GM21717 (cell line): ENCODE measurements around the gene NUDT4.
"Not testable (repeated sequence)": the region's sequence is repeated elsewhere in the genome, so short reads cannot be mapped to it uniquely, and the experiment has no call there.

Experiments
- ATAC-seq: cut with Tn5 transposase; IDR thresholded peaks from one replicate; pipeline ENCODE4 v1.9.1; 2021; ENCODE audit warnings: mild to moderate bottlenecking, moderate library complexity; ENCODE audit not compliant: unreplicated experiment

NUDT4 gene

DNA sequence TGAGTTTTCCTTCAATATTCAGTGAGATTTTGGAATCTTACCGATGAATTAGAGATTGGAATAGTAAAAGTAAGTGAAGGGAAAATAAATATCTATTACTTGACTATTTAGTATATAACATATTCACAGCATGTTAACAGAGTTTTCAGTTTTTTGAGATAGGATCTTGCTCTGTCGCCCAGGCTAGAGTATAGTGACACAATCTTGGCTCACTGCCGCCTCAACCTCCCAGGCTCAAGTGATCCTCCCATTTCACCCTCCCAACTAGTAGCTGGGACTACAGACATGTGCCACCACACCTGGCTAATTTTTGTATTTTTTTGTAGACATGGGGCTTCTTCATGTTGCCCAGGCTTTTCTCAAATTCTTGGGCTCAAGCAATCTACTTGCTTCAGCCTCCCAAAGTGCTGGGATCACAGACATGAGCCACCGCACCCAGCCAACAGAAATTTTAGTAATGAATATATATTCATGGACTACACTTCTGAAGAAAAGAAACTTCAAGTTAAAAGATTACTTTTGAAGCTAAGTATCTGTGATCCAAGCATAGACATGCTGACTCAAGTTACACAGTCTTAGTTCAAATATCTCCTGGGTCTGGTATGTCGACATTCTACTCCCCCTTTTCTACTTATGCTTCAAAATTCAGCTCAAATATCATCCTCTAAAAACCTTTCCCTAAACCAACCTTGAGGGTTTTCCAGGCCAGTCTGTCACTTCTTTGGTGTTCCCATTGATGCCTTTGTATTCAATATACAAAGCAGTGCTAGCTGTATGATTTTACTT is 50.2 kb downstream of the NUDT4 start:
- no peak for ATAC-seq

DNA sequence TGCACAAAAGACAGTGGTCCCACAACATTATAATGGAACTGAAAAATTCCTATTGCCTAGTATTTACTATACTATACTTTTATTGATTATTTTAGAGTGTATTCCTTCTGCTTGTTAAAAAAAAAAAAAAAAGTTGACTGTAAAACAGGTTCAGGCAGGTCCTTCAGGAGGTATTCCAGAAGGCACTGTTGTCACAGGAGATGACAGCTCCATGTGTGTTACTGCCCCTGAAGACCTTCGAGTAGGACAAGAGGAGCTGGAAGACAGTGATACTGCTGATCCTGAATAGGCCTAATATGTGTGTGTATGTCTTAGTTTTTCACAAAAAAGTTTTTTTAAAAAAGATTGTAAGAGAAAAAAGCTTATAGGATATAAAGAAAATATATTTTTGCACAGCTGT is 51.7 kb downstream of the NUDT4 start:
- ATAC-seq: no peak

DNA sequence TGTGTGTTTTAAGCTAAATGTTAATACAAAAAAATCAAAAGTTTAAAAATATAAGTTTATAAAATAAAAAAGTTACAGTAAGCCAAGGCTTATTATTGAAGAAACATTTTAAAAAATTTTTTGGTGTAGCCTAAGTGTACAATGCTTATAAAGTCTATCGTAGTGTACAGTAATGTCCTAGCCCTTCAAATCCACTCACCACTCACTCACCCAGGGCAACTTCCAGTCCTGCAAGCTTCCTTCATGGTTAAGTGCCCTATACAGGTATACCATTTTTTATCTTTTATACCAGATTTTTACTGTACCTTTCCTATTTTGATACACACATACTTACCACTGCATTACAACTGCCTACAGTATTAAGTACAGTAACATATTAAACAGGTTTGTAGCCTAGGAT is 52.1 kb downstream of the NUDT4 start:
- ATAC-seq: no peak

DNA sequence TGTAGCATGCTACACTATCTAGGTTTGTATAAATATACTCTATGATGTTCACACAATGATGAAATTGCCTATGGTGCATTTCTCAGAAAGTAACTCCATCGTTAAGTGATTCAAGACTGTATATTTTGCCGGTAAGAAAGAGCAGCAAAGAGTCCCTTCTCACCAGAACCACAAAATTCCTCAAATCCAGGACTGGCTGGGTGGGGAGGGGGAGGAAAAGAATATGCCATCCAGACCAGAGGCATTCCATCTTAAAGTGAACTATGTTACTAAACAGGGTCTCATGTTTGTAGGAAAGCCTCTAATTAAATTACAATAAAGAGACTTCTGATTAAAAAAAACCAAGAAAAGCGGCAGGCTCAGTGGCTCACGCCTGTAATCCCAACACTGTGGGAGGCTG is 52.6 kb downstream of the NUDT4 start:
- no peak for ATAC-seq

DNA sequence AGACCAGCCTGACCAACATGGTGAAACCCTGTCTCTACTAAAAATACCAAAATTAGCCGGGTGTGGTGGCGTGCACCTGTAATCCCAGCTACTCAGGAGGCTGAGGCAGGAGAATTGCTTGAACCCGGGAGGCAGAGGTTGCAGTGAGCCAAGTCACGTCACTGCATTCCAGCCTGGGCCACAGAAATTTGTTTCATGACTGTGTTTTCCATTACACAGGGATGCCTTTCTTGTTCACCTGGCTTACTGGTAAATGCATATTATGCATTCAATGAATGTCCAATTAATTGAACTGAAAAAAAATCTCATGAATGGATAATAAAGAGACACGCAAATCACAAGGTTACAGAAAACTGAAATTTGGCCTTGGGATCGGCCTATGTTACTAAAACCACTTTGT is 54.3 kb downstream of the NUDT4 start:
- ATAC-seq: not testable (repeated sequence)

DNA sequence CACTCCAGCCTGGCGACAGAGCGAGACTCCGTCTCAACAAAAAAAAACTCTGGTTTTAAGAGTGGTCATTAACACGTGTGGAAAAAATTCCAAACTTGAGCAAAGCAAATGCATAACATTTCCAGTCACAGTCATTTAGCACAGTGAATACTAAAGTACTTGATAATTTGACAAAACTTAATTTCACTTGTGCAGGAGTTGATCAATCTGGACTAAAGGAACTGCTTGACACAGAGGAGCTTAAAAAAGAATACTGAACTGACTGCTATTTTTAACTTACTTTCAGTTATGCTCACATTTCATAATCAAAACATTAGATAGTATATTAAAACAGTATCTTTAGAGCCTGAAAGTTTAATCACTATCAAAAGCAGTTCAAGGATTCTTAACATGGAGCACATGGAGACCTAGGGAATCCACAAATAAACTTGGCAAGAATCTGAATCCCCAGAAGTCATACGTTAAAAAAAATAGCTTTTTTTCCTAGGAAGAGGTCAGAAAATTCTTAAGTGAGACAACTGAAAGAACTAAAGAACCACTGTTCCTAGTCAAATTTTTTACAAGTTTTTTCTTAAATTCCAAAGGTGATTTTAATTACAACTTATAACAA is 56.6 kb downstream of the NUDT4 start:
- ATAC-seq: no peak

DNA sequence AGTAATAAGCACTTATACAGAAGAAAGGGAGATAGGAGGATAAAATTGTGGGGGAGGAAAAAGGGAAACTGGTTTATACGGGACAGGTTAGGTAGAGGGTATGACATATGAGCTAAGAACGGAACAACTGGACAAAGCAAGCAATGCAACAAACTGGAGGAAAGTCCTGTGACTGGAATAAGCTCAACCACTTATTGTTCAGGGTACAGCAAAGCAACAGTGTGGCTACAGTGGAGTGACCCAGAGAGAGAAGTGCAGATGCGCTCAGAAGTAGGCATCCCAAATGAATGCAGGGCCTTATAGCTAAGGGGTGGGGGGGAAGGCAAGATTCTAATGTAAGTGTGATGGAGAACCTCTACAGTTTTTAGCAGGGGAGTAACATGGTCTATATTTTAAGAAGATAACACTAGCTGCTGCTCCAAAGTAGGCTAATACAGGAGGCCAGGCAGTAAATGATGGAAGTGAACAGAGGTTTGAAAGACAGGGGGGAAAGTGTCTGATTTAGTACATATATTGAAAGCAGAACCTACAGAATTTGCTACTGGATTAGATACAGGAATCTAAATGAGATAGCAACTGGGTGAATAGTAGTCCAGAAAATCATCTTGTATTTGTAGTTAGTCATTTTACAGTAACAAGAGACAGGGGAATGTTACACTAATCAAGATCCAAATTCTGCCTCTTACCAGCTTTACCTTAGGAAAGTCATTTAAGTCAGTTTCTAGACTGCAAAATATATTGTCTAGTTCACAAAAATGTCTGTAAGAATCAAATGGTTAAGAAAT is 60.7 kb downstream of the NUDT4 start:
- ATAC-seq: no peak

DNA sequence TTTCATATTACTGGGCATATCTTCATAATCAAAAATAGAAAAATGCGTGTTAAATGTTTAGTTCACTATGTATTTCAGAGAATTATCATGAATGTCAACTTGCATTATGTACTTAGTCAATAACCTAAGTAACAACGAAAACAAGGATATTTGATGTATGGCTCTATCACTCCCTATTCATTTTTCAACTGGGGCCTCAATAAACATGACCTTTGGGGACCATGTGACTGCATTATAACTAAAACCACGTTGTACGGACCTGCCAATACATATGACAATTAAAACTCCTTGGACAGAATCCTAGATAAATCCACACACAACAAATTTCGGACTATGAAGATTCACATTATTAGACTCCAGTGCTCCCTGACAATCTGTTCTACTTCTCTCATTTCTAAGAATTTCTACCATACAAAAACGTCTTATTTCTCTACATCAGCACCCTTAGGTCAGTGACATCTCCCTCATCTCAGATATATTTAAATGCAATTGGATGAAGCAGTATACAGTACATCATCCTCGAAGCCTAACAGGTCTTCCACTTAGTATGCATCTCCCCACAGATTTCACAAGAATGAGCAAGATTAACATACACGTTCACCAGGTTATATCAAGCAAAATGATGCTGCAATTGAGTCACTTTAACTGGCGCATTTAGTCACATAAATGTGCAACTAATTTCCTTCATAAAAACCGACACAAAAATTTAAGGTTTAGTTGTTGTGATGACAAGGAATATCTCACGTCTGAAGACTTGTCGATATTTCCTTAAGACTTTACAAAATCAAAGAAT is 62.5 kb downstream of the NUDT4 start:
- ATAC-seq: no peak

DNA sequence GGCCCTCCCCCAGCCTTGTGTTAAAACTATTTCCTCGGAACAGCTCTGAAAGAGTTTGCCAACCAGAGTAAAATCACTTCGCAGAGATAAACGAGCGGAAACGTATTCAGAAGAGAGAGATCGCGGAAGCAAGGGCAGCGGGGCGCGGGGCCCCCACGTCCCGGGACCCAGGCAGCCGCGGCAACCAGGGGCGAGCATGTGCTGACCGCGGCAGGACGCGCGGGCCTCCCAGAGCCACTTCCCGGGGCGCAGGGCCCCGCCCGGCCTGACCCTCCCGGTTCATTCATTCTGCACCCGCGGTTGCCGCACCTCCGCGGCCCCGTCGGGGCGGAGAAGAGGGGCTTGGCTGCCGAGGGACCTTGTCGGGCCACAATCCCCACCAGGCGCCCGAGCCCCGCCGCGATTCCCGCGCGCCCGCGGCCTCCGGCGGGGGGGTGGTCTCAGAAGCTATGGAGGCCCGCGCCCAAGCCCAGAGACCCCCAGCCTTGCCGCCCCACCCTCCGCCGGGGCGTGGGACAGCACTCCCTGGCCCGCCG is 63.4 kb downstream of the NUDT4 start:
- ATAC-seq: no peak

DNA sequence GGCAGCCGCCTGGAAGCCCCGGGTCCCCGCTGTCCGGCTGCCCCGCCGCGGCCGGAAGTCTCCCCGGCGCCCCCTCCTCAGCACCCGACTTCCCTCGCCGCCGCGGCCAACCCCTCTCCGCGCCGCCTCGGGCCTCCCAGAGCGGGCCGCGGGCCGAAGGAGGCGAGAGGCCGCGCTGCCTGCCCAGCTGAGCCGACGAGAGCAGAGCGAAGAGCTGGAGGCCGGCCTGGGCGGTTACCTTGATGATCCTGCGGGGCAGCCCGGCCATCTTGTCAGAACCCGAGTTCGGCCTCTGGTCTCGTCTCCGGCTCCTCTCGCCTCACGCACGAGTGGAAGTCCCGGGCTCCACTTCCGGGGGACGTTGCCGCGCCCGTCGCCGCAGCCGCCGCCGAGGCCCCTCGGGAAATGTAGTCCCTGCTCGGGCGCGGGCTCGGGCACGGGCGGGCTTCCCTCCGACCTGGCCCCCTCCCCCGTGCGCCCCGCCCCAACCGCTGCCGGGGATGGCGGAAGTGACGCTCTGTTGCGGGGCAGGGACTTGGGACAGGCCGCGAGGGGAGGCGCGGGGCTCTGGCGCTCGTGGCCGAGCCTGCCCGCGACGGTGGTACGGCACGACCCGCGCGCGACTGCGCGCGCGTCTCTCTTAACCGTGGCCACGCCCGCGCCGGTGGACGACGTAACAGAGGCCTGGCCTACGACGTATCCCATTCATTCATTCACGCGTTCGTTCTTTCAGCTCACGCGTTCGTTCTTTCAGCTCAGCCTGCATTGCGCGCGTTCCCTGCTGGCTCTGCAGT is 64.1 kb downstream of the NUDT4 start, which contains the start of gene UBE2N:
Gene UBE2N, minus strand, starts transcription at position 331 of the 794 bp plus-strand sequence. Its CDS starts 63 bp downstream, at position 268.
- peak; percentile 80 for ATAC-seq

DNA sequence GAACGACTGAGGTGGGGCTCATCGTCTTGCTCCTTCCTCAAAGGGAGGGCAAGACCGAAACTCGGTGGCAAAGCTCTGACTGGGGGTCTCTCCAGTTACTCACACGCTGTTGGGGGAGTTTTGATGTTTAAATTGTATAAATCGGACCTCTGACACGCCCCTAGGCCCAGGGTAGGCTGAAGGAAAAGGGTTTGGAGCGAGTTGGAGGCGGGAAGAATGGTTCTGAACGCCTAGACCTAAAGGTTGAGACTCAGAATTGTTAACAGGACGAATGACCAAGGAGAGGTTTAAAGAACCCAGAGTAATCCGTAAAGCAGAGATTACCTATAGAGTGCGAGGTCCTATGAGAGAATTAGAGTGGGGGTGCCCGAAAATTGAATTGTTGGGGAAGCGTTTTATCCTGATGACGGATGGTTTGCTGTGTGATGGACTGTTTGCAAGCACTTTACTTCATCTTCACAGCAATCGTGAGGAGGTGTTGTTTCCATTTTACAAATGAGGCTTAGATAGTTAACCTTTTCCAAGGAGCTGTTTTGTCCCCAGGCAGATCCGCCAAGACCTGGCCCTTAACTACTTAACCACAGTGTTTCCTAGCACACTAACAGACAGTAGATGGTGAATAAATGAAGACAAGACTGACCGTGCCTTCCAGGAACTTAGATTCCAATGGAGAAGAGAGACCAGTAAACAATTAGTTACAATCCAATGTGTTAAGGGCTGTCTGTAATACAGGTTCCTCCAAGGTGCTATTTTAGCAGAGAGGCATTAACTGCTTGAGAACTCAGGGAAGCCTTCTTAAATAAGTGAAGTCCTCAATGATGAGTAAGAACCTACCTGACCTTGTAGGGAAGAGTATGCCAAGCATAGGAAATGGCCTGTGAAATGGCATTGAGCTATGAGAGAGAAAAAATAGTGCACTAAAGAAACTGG is 65.0 kb downstream of the NUDT4 start:
- no peak for ATAC-seq

DNA sequence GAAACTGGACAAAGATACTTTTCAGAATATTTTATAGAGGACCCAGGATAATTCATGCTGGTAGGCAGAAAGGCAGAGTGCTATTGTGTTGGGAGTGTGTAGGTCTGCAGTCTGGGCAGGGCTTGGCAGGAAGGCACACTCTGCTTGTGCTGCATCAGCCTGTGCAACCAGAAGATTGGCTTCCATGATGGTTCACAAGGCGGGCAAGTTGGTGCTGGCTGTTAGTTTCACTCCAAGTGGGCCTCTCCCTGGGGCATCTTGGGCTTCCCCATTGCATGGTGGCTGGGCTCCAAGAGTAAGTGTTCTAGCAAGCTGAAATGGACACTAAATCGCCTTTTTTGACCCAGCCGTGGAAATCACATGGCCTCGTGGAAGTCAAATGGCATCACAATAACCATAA is 65.9 kb downstream of the NUDT4 start:
- no peak for ATAC-seq

DNA sequence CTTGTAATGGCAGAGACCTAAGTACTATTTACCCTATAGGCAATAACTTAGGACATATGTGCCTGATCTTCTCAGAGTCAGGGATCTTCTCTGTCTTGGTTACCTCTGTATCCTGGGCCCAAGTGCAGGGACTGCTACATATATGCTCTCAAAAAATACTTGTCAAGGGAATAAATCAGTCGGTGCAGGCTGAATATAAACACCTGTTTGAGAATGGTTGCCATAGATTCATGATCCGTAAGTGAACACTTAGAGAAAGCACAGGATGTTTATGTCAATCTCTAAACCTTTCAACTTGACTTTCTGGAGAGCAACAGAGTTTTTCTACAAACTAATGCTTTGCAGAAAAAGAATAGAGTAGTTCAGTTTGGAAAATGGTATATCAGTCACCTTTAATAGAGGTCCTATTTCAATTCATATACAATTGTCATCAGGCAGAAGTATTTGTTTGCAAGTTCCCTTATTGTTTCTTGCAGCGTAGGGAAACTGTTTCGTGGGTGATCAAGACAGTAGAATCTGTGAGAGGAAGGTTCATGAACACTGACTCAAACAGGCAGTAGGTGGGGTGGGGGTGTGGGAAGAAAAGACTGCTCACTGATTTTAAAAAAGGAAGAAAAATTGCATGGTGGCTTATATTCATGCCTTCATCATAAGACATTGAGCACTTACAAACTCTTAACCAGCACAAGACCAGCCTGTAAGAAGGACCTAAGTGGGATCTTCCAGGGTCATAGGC is 70.0 kb downstream of the NUDT4 start:
- ATAC-seq: no peak

DNA sequence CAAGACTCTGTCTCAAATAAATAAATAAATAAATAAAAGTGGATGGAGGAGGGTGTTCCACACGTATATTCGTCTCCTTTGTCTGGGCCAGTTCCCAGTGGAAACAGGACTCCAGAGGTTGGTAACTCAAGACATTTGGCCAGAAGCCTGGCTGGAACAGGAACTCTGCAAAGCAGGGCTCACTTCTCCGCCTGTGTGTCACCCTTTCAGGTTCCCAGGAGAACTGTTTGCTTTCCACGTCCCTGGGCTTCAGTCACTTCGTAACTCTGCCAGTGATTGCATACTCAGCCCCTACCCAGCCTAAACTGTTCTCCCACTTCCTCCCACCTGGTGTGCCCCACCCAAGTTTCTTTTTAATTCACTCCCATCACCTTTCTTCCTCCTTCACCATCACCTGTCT is 71.1 kb downstream of the NUDT4 start:
- no peak for ATAC-seq

DNA sequence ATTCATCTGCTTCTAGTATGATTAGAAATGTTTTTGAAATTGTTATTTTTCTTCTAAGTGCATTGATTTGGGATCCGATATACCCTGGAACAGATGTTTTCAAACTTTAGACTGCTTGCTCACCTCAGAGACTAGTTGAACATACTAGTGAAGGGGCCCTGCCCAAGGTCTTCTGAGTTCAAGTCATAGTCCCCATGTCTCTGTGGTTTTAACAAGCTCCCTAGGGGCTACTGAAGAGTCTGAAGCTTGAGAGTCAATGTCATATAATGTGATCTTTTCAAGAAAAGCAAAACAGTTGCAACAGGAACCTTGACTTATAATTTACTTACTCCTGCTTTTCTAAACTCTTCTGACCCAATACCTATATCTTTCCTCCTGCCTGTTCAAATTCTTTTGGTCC is 71.6 kb downstream of the NUDT4 start:
- no peak for ATAC-seq

DNA sequence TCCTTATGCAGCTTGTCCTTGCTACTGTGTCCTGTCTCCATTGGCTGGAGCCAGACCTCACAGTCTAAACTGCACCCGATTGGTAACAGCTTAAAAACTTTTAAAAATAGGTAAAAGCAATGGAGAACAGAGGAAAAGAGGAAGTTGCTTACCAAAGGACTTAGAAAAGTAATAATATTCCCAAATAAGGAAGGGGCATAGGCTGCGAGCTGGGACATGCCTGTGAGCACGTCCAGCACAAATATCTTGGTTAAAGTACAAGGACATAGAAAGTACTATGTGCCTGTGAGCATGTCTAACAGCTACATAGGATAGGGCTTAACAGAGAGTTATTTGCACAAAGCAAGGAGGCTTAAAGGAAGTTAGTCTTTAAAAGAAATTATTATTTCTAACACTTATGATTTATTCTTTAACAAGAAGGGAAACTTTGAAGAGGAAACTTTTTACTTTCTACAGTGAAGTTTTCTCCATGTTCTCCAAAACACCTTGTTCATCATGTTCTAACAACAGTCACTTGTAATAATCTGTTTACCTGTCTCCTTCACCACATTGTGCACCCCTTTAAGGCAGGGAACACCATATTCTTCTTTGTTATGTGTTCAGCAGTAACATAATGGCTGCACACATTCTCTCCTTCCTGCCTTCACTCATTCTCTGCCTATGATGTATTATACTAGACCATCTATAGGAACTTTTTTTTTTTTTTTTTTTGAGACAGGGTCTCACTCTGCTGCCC is 73.9 kb downstream of the NUDT4 start:
- ATAC-seq: no peak

DNA sequence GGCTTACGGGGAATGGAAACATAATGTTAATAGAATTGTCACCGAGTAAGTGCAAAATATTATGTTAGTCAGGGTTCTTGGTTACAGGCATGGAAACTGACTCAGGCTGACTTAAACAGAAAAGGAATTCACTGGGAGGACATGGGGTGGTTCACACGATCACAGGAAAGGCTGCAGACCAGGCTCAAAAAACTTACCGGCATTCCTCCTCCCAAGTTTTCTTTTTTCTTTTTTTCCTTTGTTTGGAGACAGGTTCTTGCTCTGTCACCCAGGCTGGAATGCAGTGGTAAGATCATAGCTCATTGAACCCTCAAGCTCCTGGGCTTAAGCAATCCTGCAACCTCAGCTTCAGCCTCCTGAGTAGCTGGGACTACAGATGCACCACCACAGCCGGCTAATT is 75.9 kb downstream of the NUDT4 start:
- no peak for ATAC-seq

DNA sequence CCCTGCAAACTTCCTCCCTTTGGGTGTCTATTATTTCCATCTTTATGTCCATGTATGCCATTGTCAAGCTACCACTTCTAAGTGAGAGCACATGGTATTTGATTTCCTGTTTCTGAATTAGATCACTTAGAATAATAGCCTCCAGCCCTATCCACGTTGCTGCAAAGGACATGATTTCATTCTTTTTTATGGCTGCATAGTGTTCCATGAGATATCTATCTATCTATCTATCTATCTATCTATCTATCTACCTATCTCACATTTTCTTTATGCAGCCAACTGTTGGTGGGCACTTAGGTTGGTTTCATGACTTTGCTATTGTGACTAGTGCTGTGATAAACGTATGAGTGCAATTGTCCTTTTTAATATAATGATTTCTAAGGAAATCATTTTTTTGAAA is 78.4 kb downstream of the NUDT4 start:
- no peak for ATAC-seq
